Mammary epithelial cell (primary cell): Measurements from ENCODE around the gene MRC1.

ENCODE experiments used
- CTCF ChIP-seq, 2 donors: IDR thresholded peaks in 1 of 2; conservative IDR thresholded peaks in 1 of 2; 2 replicates each; pipeline ENCODE4 v1.5.1; 2011 to 2012; ENCODE audit warnings: inconsistent platforms in 2 of 2, low read length in 2 of 2, mild to moderate bottlenecking in 2 of 2, control low read depth in 1 of 2, low read depth in 1 of 2; ENCODE audit not compliant: insufficient read depth in 1 of 2; ENCODE audit errors: extremely low read depth in 1 of 2
- EZH2 ChIP-seq: IDR thresholded peaks from 2 replicates; pipeline ENCODE4 v1.6.1; 2012; ENCODE audit warnings: low read length, inconsistent platforms, borderline replicate concordance

- TF ChIP-seq CTCF (conservative IDR thresholded peaks at IDR 0.05 in 1 of 2, IDR thresholded peaks at IDR 0.05 in 1 of 2; ENCODE audit: extremely low read depth in 1 of 2, insufficient read depth in 1 of 2, low read depth in 1 of 2, low read length in 2 of 2) = no peak
- TF ChIP-seq EZH2 = no peak
Measured at GRCh38 chr10:17802976-17803375, 6.2 kb upstream of the MRC1 start.
